H9 (cell line): Measurements from ENCODE around the gene C3orf62. TPM values are rescaled to one million over a fixed set of nuclear protein-coding genes. Genes with fewer than 3 reads are reported as not detected.

ENCODE experiments used
- DNase-seq: peaks from one replicate; pipeline ENCODE4 v3.0.0-alpha.2; 2017
- H2AFZ ChIP-seq: one replicate; pipeline ENCODE4 v1.6.1; 2013; ENCODE audit warnings: mild to moderate bottlenecking, low read length, control low read depth, moderate library complexity
- H2AK5ac ChIP-seq: 2 replicates; pipeline ENCODE4 v1.6.1; 2013; ENCODE audit warnings: low read length, control low read depth, mixed read lengths; ENCODE audit not compliant: insufficient read length
- H2BK120ac ChIP-seq: one replicate; pipeline ENCODE4 v1.6.1; 2013; ENCODE audit warnings: low read depth, mild to moderate bottlenecking, low read length, control low read depth, inconsistent platforms; ENCODE audit not compliant: poor library complexity, severe bottlenecking
- H2BK12ac ChIP-seq: 2 replicates; pipeline ENCODE4 v1.6.1; 2013; ENCODE audit warnings: low read length, control low read depth, mixed read lengths, low read depth; ENCODE audit not compliant: insufficient read length
- H2BK15ac ChIP-seq: 2 replicates; pipeline ENCODE4 v1.6.1; 2013; ENCODE audit warnings: low read depth, low read length, control low read depth
- H2BK20ac ChIP-seq: one replicate; pipeline ENCODE4 v1.6.1; 2013; ENCODE audit warnings: low read depth, mild to moderate bottlenecking, low read length, control low read depth, inconsistent platforms; ENCODE audit not compliant: poor library complexity, severe bottlenecking
- H2BK5ac ChIP-seq: 2 replicates; pipeline ENCODE4 v1.6.1; 2013; ENCODE audit warnings: low read length, control low read depth, mixed read lengths; ENCODE audit not compliant: insufficient read length
- H3K14ac ChIP-seq: 2 replicates; pipeline ENCODE4 v1.6.1; 2013; ENCODE audit warnings: low read length, control low read depth; ENCODE audit not compliant: insufficient read depth
- H3K18ac ChIP-seq: 2 replicates; pipeline ENCODE4 v1.6.1; 2013; ENCODE audit warnings: low read depth, mild to moderate bottlenecking, mixed read lengths, low read length, control low read depth; ENCODE audit not compliant: insufficient read length
- H3K23ac ChIP-seq: 2 replicates; pipeline ENCODE4 v1.6.1; 2013; ENCODE audit warnings: low read length, control low read depth, mixed read lengths, low read depth; ENCODE audit not compliant: insufficient read length
- H3K23me2 ChIP-seq: 2 replicates; pipeline ENCODE4 v1.6.1; 2013; ENCODE audit warnings: low read depth, mild to moderate bottlenecking, mixed read lengths, low read length, control low read depth; ENCODE audit not compliant: insufficient read length, poor library complexity, severe bottlenecking
- H3K27ac ChIP-seq: 2 replicates; pipeline ENCODE4 v1.5.1; 2013; ENCODE audit warnings: low read length, control low read depth, mixed read lengths, low read depth; ENCODE audit not compliant: insufficient read length
- H3K27me3 ChIP-seq: 2 replicates; pipeline ENCODE4 v1.6.1; 2013; ENCODE audit warnings: low read length, control low read depth, inconsistent platforms; ENCODE audit not compliant: insufficient read depth
- H3K4ac ChIP-seq: 2 replicates; pipeline ENCODE4 v1.6.1; 2013; ENCODE audit warnings: low read depth, mild to moderate bottlenecking, control low read depth, inconsistent platforms, low read length, moderate library complexity
- H3K4me1 ChIP-seq: 2 replicates; pipeline ENCODE4 v1.6.1; 2013; ENCODE audit warnings: low read length, control low read depth, inconsistent platforms; ENCODE audit not compliant: insufficient read depth
- H3K4me2 ChIP-seq: 2 replicates; pipeline ENCODE4 v1.6.1; 2013; ENCODE audit warnings: low read length, control low read depth, mixed read lengths; ENCODE audit not compliant: insufficient read length, insufficient read depth
- H3K56ac ChIP-seq: 2 replicates; pipeline ENCODE4 v1.6.1; 2013; ENCODE audit warnings: low read depth, mild to moderate bottlenecking, mixed read lengths, low read length, control low read depth; ENCODE audit not compliant: insufficient read length
- H3K79me1 ChIP-seq: 2 replicates; pipeline ENCODE4 v1.6.1; 2013; ENCODE audit warnings: low read depth, mild to moderate bottlenecking, moderate library complexity, low read length, control low read depth, inconsistent platforms; ENCODE audit not compliant: insufficient read depth, poor library complexity, severe bottlenecking
- H3K79me2 ChIP-seq: 2 replicates; pipeline ENCODE4 v1.6.1; 2013; ENCODE audit warnings: low read length, control low read depth, inconsistent platforms; ENCODE audit not compliant: insufficient read depth
- H3K9ac ChIP-seq: 2 replicates; pipeline ENCODE4 v1.6.1; 2013; ENCODE audit warnings: low read length, control low read depth, mixed read lengths; ENCODE audit not compliant: insufficient read length; ENCODE audit errors: extremely low read depth
- H3K9me3 ChIP-seq: one replicate; pipeline ENCODE4 v1.6.1; 2013; ENCODE audit warnings: low read depth, low read length, inconsistent platforms; ENCODE audit not compliant: control insufficient read depth
- H3T11ph ChIP-seq: one replicate; pipeline ENCODE4 v1.6.1; 2013; ENCODE audit warnings: mild to moderate bottlenecking, low read length, control low read depth, inconsistent platforms
- H4K20me1 ChIP-seq: one replicate; pipeline ENCODE4 v1.6.1; 2013; ENCODE audit not compliant: control insufficient read depth, insufficient read length, insufficient read depth
- H4K5ac ChIP-seq: 2 replicates; pipeline ENCODE4 v1.6.1; 2013; ENCODE audit warnings: low read depth, mild to moderate bottlenecking, mixed read lengths, low read length, control low read depth; ENCODE audit not compliant: insufficient read length
- H4K8ac ChIP-seq: replicated peaks from 2 replicates; pipeline ENCODE4 v1.6.1; 2013; ENCODE audit warnings: low read length, control low read depth, mixed read lengths, low read depth; ENCODE audit not compliant: insufficient read length
- H4K91ac ChIP-seq: 2 replicates; pipeline ENCODE4 v1.6.1; 2013; ENCODE audit warnings: low read depth, mild to moderate bottlenecking, moderate library complexity, mixed read lengths, low read length, control low read depth; ENCODE audit not compliant: insufficient read length
- H3K27ac Mint-ChIP-seq, 3 experiments: 2 replicates in 2 of 3; 3 replicates in 1 of 3; pipeline ENCODE4 v1.8.0; 2020 to 2021; ENCODE audit warnings: mixed read lengths in 3 of 3, mild to moderate bottlenecking in 1 of 3, moderate library complexity in 1 of 3
- H3K27me3 Mint-ChIP-seq: 2 replicates; pipeline ENCODE4 v1.8.0; 2021; ENCODE audit warnings: low read depth, mild to moderate bottlenecking, moderate library complexity, mixed read lengths
- H3K36me3 Mint-ChIP-seq, 3 experiments: 2 replicates in 2 of 3; 3 replicates in 1 of 3; pipeline ENCODE4 v1.8.0; 2020 to 2021; ENCODE audit warnings: low read depth in 3 of 3, mixed read lengths in 3 of 3; ENCODE audit not compliant: insufficient read depth in 1 of 3
- H3K4me1 Mint-ChIP-seq, 2 experiments: 2 replicates each; pipeline ENCODE4 v1.8.0; 2020; ENCODE audit warnings: mixed read lengths in 2 of 2
- H3K4me3 Mint-ChIP-seq, 2 experiments: 2 replicates in 1 of 2; 3 replicates in 1 of 2; pipeline ENCODE4 v1.8.0; 2020 to 2021; ENCODE audit warnings: mild to moderate bottlenecking in 2 of 2, mixed read lengths in 2 of 2, moderate library complexity in 1 of 2
- H3K9me3 Mint-ChIP-seq, 2 experiments: 2 replicates in 1 of 2; 3 replicates in 1 of 2; pipeline ENCODE4 v1.8.0; 2020; ENCODE audit warnings: mild to moderate bottlenecking in 2 of 2, mixed read lengths in 2 of 2, moderate library complexity in 1 of 2
- CTCF ChIP-seq: fragments of 200-600 bp; sonication (generic); conservative IDR thresholded peaks from 3 replicates; pipeline ENCODE4 v1.8.0; 2021; ENCODE audit warnings: antibody characterized with exemption, mild to moderate bottlenecking
- WGBS: extraction: QIAGEN DNeasy Blood & Tissue Kit; methylation state at CpG from one replicate; pipeline ENCODE4 v1.1.7; 2013; ENCODE audit warnings: missing lambda C conversion rate, low lambda C conversion rate, mixed read lengths; ENCODE audit not compliant: insufficient read length; ENCODE audit errors: extremely low coverage; 5-methylcytosine and 5-hydroxymethylcytosine counted together
- total RNA-seq: library from RNA; stranded (reverse); gene quantifications from 2 replicates; pipeline ENCODE4 v1.2.1, GENCODE V29; 2021

C3orf62 gene
- total RNA-seq, 1 experiment from 2014 or later, result 4.5 TPM

- Mint-ChIP-seq H3K4me1 (no peaks in the 10 kb centered on the region), H3K27me3 (no peaks in the 10 kb centered on the region), H3K4me3 (peak overlapping the region in 1 of 2 experiments; percentile 50; a peak in 1 of 5 replicates), H3K9me3 (no peaks in the 10 kb centered on the region), H3K36me3 (peaks cover 5 to 51% (median 24%) of the 10 kb centered on the region in 3 experiments; a peak in 6 of 7 replicates), H3K27ac (peak overlapping the region in 2 of 3 experiments; percentile 27 to 67; a peak in 4 of 7 replicates)
- H3K4ac ChIP-seq, result no peak overlapping the region
- no peak for TF ChIP-seq CTCF
- H4K20me1 ChIP-seq, result no peaks in the 10 kb centered on the region
- no peak overlapping the region for H3K9ac ChIP-seq
- no peak overlapping the region for H3K56ac ChIP-seq
- H3K79me1 ChIP-seq, result no peaks in the 10 kb centered on the region
- no peak overlapping the region for H3K18ac ChIP-seq
- WGBS, result no CpG with 5 or more reads among the region's 9 CpGs
- H4K91ac ChIP-seq, result no peak overlapping the region
- DNase-seq, result no peak
- no peaks in the 10 kb centered on the region for H3K79me2 ChIP-seq
- peak overlapping the region; percentile 5 for H3K4me2 ChIP-seq
- H2AK5ac ChIP-seq, result no peak overlapping the region
- H3K14ac ChIP-seq, result no peak overlapping the region
- H2BK12ac ChIP-seq, result no peak overlapping the region
- no peak overlapping the region for H2BK20ac ChIP-seq
- H2AFZ ChIP-seq, result no peak overlapping the region
- H4K5ac ChIP-seq, result no peak overlapping the region
- no peaks in the 10 kb centered on the region for H3K4me1 ChIP-seq
- no peaks in the 10 kb centered on the region for H3K9me3 ChIP-seq
- no peak overlapping the region for H2BK15ac ChIP-seq
- H3K27ac ChIP-seq, result no peak overlapping the region
- peaks cover 2% of the 10 kb centered on the region for H3K23me2 ChIP-seq
- no peaks in the 10 kb centered on the region for H3K27me3 ChIP-seq
- H3K23ac ChIP-seq, result no peak overlapping the region
- H3T11ph ChIP-seq, result no peak overlapping the region
- H2BK5ac ChIP-seq, result no peak overlapping the region
- no peak overlapping the region for H2BK120ac ChIP-seq
- no peak overlapping the region for H4K8ac ChIP-seq
These were observed 347 bp upstream of the C3orf62 start for GRCh38 chr3:49277383-49277775.
